ENCODE measurements around the gene NACC2. TPM values are rescaled to one million over a fixed set of nuclear protein-coding genes. Genes with fewer than 3 reads are reported as not detected.

The NACC2 gene
- total and polyA plus RNA-seq, 2 experiments from 2014 or later, result 3.8 to 20.8 TPM

DNA sequence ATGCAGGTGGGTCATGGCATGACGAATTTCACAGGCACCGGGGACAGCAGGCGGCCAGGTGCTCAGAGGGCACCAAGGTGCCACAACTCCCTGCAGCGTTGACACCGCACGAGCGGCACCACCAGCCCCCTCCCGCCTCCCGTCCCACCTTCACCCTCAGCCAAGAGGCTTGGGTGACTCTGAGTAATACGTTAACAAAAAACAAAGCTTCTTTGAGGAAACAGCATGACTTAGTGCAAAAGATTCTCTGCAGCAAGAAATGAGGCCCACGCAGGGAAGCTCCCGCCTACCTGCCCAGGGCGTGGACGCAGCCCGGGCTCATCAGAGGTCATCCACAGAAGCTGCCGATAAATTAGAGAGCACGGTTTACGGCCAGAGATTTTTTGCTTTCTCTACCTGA lies 19.5 kb upstream of the NACC2 start (continued):
- no peak for TF ChIP-seq ETS1 (IDR thresholded peaks at IDR 0.05)
- TF ChIP-seq EZH2phosphoT487 (IDR thresholded peaks at IDR 0.05; ENCODE audit: unreplicated experiment), result no peak
- TF ChIP-seq ZNF114 (CRISPR knock-in tag; IDR thresholded peaks at IDR 0.05), result no peak
- TF ChIP-seq CTCF (conservative IDR thresholded peaks at IDR 0.05; ENCODE audit: low read depth in 2 of 2), result no peak
- no peak for TF ChIP-seq STAT1 (IDR thresholded peaks at IDR 0.05; ENCODE audit: unreplicated experiment)
- TF ChIP-seq, protein P1, sequence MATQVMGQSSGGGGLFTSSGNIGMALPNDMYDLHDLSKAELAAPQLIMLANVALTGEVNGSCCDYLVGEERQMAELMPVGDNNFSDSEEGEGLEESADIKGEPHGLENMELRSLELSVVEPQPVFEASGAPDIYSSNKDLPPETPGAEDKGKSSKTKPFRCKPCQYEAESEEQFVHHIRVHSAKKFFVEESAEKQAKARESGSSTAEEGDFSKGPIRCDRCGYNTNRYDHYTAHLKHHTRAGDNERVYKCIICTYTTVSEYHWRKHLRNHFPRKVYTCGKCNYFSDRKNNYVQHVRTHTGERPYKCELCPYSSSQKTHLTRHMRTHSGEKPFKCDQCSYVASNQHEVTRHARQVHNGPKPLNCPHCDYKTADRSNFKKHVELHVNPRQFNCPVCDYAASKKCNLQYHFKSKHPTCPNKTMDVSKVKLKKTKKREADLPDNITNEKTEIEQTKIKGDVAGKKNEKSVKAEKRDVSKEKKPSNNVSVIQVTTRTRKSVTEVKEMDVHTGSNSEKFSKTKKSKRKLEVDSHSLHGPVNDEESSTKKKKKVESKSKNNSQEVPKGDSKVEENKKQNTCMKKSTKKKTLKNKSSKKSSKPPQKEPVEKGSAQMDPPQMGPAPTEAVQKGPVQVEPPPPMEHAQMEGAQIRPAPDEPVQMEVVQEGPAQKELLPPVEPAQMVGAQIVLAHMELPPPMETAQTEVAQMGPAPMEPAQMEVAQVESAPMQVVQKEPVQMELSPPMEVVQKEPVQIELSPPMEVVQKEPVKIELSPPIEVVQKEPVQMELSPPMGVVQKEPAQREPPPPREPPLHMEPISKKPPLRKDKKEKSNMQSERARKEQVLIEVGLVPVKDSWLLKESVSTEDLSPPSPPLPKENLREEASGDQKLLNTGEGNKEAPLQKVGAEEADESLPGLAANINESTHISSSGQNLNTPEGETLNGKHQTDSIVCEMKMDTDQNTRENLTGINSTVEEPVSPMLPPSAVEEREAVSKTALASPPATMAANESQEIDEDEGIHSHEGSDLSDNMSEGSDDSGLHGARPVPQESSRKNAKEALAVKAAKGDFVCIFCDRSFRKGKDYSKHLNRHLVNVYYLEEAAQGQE (IDR thresholded peaks at IDR 0.05; ENCODE audit: unreplicated experiment), result no peak
- no peak for TF ChIP-seq EZH2 (IDR thresholded peaks at IDR 0.05; ENCODE audit: low read depth, unreplicated experiment)
- TF ChIP-seq ZNF331 (CRISPR knock-in tag; IDR thresholded peaks at IDR 0.05; ENCODE audit: low read depth), result no peak
- TF ChIP-seq POLR2AphosphoS5 (IDR thresholded peaks at IDR 0.05; ENCODE audit: low read depth), result no peak
- TF ChIP-seq CREB1 (CRISPR knock-in tag; IDR thresholded peaks at IDR 0.05; ENCODE audit: low read depth), result no peak
- TF ChIP-seq NANOG (IDR thresholded peaks at IDR 0.05; ENCODE audit: borderline replicate concordance), result no peak

DNA sequence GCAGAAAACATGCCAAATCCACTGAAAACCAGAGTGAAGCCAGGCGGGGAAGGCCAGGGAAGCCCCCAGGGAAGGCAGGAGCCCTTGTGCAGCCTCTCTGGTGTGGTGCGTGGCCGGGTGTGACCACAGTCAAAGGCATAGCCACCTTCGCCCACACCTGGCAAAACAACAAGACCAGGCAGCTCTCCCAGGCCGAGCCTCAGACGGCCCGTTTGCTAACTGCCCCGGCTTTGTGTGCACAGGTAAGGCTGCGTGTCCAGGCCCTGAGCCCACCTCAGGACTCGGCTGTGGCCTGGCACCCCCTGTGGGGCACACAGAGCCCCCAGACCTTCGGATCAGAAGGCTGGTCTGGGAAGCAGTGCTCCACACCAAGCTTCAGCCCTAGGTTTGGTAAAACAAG lies 17.5 kb upstream of the NACC2 start:
- Histone ChIP-seq H3K27me3 (ENCODE audit: insufficient read depth) (no peaks in the 10 kb centered on the region), H2AFZ (no peak overlapping the region)
- H3K4me3 Mint-ChIP-seq, result no peak overlapping the region
- TF ChIP-seq EZH2phosphoT487 (IDR thresholded peaks at IDR 0.05; ENCODE audit: unreplicated experiment), result no peak
- TF ChIP-seq, protein P1 (IDR thresholded peaks at IDR 0.05; ENCODE audit: unreplicated experiment), result no peak
- TF ChIP-seq ZNF114 (CRISPR knock-in tag; IDR thresholded peaks at IDR 0.05), result no peak
- TF ChIP-seq ZNF331 (CRISPR knock-in tag; IDR thresholded peaks at IDR 0.05; ENCODE audit: low read depth), result no peak

More for the DNA sequence above, 17.5 kb upstream of the NACC2 start:
- Mint-ChIP-seq H3K9me3 (no peaks in the 10 kb centered on the region), H3K4me1 (peaks cover 24% of the 10 kb centered on the region), H3K27ac (no peak overlapping the region), H3K27me3 (ENCODE audit: insufficient read depth, low read depth, poor library complexity) (peaks cover 17% of the 10 kb centered on the region), H3K36me3 (ENCODE audit: low read depth) (peaks cover 11% of the 10 kb centered on the region; the same call in 2 of the 3 replicates)
- Histone ChIP-seq H4K20me1 (replicated peaks; ENCODE audit: insufficient read depth) (no peaks in the 10 kb centered on the region), H3K36me3 (ENCODE audit: insufficient read depth) (no peaks in the 10 kb centered on the region), H3K4me3 (no peak overlapping the region), H3K4me1 (ENCODE audit: insufficient read depth) (peaks cover 26% of the 10 kb centered on the region), H3K9me2 (ENCODE audit: insufficient read depth) (no peaks in the 10 kb centered on the region), H3F3A (replicated peaks; ENCODE audit: low read depth) (peaks cover 16% of the 10 kb centered on the region; the same call in 1 of the 2 replicates), H3K4me2 (no peak overlapping the region), H3K27ac (ENCODE audit: low read depth) (no peak overlapping the region), H3K79me2 (replicated peaks; ENCODE audit: insufficient read depth) (no peaks in the 10 kb centered on the region; the same call in 1 of the 2 replicates)
- no peak for ATAC-seq
- no peak for DNase-seq (ENCODE audit: low spot score)
